ENCODE data around the gene PLA1A.

PLA1A gene

DNA sequence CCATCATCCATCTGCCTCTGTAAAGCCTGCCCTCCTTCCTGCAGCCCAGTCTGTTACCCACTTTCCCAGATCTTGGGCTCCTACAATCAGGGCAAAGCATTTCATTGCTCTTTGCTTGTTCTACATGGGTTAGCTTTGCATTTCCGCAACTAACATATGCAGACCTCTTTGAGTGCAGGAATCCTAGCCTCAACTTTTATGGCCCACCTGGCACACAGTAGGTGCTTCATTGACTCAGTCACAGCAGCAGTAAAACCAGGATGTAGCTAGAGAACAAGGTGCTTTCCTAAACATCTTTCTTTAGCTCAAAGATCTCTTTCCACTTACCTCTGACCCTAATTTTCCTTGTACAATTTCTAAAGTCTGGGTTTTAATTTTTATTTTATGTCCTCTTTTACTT lies 41.8 kb upstream of the PLA1A start:
- no peak for TF ChIP-seq EZH2 (IDR thresholded peaks at IDR 0.05; ENCODE audit: borderline replicate concordance, low read length)
- TF ChIP-seq, protein P1, sequence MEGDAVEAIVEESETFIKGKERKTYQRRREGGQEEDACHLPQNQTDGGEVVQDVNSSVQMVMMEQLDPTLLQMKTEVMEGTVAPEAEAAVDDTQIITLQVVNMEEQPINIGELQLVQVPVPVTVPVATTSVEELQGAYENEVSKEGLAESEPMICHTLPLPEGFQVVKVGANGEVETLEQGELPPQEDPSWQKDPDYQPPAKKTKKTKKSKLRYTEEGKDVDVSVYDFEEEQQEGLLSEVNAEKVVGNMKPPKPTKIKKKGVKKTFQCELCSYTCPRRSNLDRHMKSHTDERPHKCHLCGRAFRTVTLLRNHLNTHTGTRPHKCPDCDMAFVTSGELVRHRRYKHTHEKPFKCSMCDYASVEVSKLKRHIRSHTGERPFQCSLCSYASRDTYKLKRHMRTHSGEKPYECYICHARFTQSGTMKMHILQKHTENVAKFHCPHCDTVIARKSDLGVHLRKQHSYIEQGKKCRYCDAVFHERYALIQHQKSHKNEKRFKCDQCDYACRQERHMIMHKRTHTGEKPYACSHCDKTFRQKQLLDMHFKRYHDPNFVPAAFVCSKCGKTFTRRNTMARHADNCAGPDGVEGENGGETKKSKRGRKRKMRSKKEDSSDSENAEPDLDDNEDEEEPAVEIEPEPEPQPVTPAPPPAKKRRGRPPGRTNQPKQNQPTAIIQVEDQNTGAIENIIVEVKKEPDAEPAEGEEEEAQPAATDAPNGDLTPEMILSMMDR (IDR thresholded peaks at IDR 0.05; ENCODE audit: low read length), result no peak
- Histone ChIP-seq H3K4me1 (ENCODE audit: insufficient read depth, low read length, severe bottlenecking) (peaks cover 34% of the 10 kb centered on the region), H3K4me2 (ENCODE audit: low read length) (no peak overlapping the region)

DNA sequence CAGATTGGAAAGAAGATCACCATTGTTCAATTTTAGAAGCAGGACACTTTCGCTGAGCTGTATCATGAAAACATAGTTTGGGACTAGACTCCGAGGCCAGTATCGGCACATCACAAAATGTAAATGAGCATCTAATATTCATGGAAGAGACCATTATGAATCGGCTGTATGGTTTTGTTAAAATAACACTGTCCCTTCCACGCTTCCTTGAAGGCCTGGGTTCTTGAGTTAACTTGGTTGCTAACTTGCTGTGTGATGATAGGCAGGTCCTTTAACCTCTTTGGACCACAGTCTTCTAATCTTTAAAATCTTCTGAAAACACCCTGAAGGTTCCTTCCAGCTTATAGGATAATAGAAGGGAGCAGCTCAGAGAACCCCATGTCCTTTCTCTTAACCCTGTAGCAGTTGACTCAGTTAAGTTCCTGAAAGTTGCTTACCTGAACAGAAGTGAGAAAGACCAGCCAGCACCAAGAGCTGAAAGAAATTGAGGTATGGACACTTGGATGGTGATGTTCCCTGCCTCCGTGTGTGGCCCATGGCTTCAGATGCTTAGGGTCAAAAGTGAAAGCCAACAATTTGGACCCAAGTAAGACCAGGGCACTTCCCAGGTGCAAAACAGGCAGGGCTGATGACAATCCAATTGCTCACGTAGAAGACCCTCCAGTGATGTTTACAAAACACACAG lies 40.4 kb upstream of the PLA1A start:
- Histone ChIP-seq H3K4me3 (ENCODE audit: low read depth, low read length, poor library complexity, severe bottlenecking) (no peak overlapping the region), H3K4me2 (ENCODE audit: low read length) (no peak overlapping the region), H3K27ac (ENCODE audit: low read depth, low read length, poor library complexity, severe bottlenecking) (no peak overlapping the region)

More for the DNA sequence above, 41.8 kb upstream of the PLA1A start:
- H3K79me2 ChIP-seq (ENCODE audit: insufficient read depth, low read length), result no peaks in the 10 kb centered on the region
- no peaks in the 10 kb centered on the region for H3K9me3 ChIP-seq (ENCODE audit: low read length)
- no peak overlapping the region for H3K27ac ChIP-seq (ENCODE audit: low read depth, low read length, poor library complexity, severe bottlenecking)
- H3K36me3 ChIP-seq (ENCODE audit: insufficient read depth, low read length), result 0 out of 2 replicates have a peak, but pooled peaks cover 6% of the 10 kb centered on the region
- H3K9me2 ChIP-seq (ENCODE audit: low read depth, low read length), result no peaks in the 10 kb centered on the region
- H3F3A ChIP-seq (ENCODE audit: insufficient read depth, low read length), result no peaks in the 10 kb centered on the region
- H4K20me1 ChIP-seq (ENCODE audit: insufficient read depth, low read length), result no peaks in the 10 kb centered on the region
- H3K4me3 ChIP-seq (ENCODE audit: low read depth, low read length, poor library complexity, severe bottlenecking), result no peak overlapping the region
- H3K9ac ChIP-seq (ENCODE audit: low read length), result no peak overlapping the region
- H3K27me3 ChIP-seq (ENCODE audit: insufficient read depth, low read length), result no peaks in the 10 kb centered on the region
- H2AFZ ChIP-seq (ENCODE audit: low read length), result no peak overlapping the region

GRCh38 chr3:119557877-119558269 lies 39.8 kb upstream of the PLA1A start:
- Histone ChIP-seq H4K20me1 (ENCODE audit: insufficient read depth, low read length) (no peaks in the 10 kb centered on the region), H3F3A (ENCODE audit: insufficient read depth, low read length) (no peaks in the 10 kb centered on the region), H3K9ac (ENCODE audit: low read length) (no peak overlapping the region), H3K27me3 (ENCODE audit: insufficient read depth, low read length) (no peaks in the 10 kb centered on the region), H3K4me3 (ENCODE audit: low read depth, low read length, poor library complexity, severe bottlenecking) (no peak overlapping the region), H2AFZ (ENCODE audit: low read length) (no peak overlapping the region), H3K36me3 (ENCODE audit: insufficient read depth, low read length) (0 out of 2 replicates have a peak, but pooled peaks cover 6% of the 10 kb centered on the region), H3K4me1 (ENCODE audit: insufficient read depth, low read length, severe bottlenecking) (peaks cover 41% of the 10 kb centered on the region), H3K9me2 (ENCODE audit: low read depth, low read length) (no peaks in the 10 kb centered on the region), H3K79me2 (ENCODE audit: insufficient read depth, low read length) (no peaks in the 10 kb centered on the region), H3K27ac (ENCODE audit: low read depth, low read length, poor library complexity, severe bottlenecking) (no peak overlapping the region), H3K9me3 (ENCODE audit: low read length) (no peaks in the 10 kb centered on the region), H3K4me2 (ENCODE audit: low read length) (no peak overlapping the region)
- TF ChIP-seq, protein P1 (IDR thresholded peaks at IDR 0.05; ENCODE audit: low read length), result no peak
- no peak for TF ChIP-seq EZH2 (IDR thresholded peaks at IDR 0.05; ENCODE audit: borderline replicate concordance, low read length)

More for the DNA sequence above, 40.4 kb upstream of the PLA1A start:
- Histone ChIP-seq H3K9me2 (ENCODE audit: low read depth, low read length) (no peaks in the 10 kb centered on the region), H3K9me3 (ENCODE audit: low read length) (no peaks in the 10 kb centered on the region), H3F3A (ENCODE audit: insufficient read depth, low read length) (no peaks in the 10 kb centered on the region), H3K79me2 (ENCODE audit: insufficient read depth, low read length) (no peaks in the 10 kb centered on the region), H3K36me3 (ENCODE audit: insufficient read depth, low read length) (0 out of 2 replicates have a peak, but pooled peaks cover 6% of the 10 kb centered on the region), H3K27me3 (ENCODE audit: insufficient read depth, low read length) (no peaks in the 10 kb centered on the region), H4K20me1 (ENCODE audit: insufficient read depth, low read length) (no peaks in the 10 kb centered on the region), H2AFZ (ENCODE audit: low read length) (no peak overlapping the region), H3K9ac (ENCODE audit: low read length) (no peak overlapping the region), H3K4me1 (ENCODE audit: insufficient read depth, low read length, severe bottlenecking) (peaks cover 35% of the 10 kb centered on the region)
- TF ChIP-seq EZH2 (IDR thresholded peaks at IDR 0.05; ENCODE audit: borderline replicate concordance, low read length), result no peak
- TF ChIP-seq, protein P1 (IDR thresholded peaks at IDR 0.05; ENCODE audit: low read length), result no peak
